DOHH2 (cell line): Measurements from ENCODE around the gene JMJD8.

Experiments used
- CTCF ChIP-seq: fragments of 200-600 bp; sonication (generic); IDR thresholded peaks from one replicate; pipeline ENCODE4 v1.5.1; 2014; ENCODE audit warnings: antibody characterized with exemption, mild to moderate bottlenecking, low read depth, low read length; ENCODE audit not compliant: poor library complexity, severe bottlenecking
- EZH2phosphoT487 ChIP-seq: fragments of 200-600 bp; sonication (generic); IDR thresholded peaks from 2 replicates; pipeline ENCODE4 v1.6.1; 2017; ENCODE audit warnings: borderline replicate concordance, mild to moderate bottlenecking, antibody characterized with exemption, low read length, moderate library complexity, mixed read lengths

GRCh38 chr16:677316-678190 lies 6.6 kb downstream of the JMJD8 start:
- TF ChIP-seq EZH2phosphoT487 (no peak), CTCF (no peak)
